Stimulated activated CD4-positive, alpha-beta T cell treated with anti-CD3 and anti-CD28 coated beads, Interleukin-1b, Interleukin-23, amount 100 ng/mL, for 24 hours (primary cell): Measurements from ENCODE around the gene LRRC37B.
"Not testable (repeated sequence)": the region's sequence is repeated elsewhere in the genome, so short reads cannot be mapped to it uniquely, and the experiment has no call there.

Experiments used
- DNase-seq, 4 experiments: peaks; one replicate each; pipeline ENCODE4 v3.0.0-alpha.2; 2020; ENCODE audit warnings: low read depth in 4 of 4, low spot score in 1 of 4

The LRRC37B gene

DNA sequence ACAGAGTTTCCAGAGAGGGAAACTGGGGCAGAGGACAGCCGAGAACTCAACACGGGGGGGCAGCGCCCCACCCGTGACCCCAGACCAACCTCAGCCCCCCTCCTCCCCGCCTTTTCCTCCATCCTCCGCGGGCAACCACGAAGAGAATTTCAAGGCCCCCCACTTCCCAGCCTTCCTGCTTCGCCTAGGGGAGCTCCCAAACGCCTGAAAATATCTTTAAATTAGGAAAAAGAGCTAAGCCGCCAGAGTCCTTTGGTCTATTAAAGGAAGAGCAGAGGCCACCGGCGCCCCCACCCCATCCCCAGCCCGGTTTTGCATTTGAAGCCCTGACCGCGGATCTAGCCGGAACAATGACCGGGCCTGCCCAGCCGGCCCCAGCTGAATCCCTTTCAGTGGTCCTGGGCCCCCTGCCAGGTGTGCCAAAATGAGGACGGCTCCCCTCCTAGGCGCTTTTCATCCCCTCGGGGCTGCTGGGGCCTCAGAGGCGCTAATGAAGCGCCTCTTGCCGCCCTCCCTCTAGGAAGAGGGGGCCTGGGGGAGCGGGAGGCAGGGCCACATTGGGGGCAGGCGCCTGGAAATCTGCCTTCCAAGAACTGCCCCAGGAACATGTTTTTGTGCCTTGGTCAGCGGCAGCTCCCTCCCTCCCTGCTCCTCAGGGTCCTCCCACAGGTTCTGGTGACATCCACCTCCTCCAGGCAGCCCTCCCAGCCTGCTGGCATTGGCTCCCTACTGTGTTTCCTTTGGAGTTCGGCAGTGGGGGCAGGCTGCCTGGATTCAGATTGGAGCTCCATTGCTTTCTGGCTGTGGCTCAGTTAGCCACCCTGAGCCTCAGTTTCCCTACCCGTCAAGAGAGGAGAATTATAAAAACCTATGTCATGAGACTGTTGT, 78.0 kb downstream of the LRRC37B start:
- not testable (repeated sequence) for DNase-seq

GRCh38 chr17:32086833-32087232, 79.7 kb downstream of the LRRC37B start:
- DNase-seq: not testable (repeated sequence)

DNA sequence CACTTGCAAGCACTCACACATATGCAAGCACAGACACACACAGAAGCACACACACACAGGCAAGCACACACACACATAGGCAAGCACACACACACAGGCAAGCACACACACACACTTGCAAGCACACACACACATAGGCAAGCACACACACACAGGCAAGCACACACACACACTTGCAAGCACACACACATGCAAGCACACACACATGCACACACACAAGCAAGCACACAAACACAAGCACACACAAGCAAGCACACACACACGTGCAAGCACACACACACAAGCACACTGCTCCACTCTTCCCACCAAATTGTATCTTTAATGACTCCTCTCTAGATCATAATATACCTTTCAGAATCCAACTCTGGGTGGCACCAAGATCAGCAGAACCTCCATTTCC, 84.9 kb downstream of the LRRC37B start:
- not testable (repeated sequence) for DNase-seq

DNA sequence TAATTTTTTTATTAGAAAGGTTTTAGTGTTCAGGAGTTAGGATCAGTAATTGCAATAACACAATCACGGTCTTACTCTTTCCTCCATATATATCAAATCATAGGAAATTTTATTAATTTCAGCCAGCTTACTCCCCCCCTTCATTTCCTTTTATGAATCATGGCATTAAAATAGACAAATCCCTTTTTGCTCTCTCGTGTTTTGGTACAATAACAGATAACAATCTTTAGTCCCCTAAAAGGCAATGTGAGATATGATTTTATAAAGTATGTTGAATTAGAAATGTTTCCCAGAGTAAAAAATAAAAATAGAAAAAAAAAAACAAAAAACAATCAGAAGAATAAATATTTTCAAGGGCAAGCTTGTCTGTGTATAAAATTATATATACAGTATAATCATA, 92.5 kb downstream of the LRRC37B start:
- no peak for DNase-seq

GRCh38 chr17:32100323-32100722, 93.1 kb downstream of the LRRC37B start:
- not testable (repeated sequence) for DNase-seq

DNA sequence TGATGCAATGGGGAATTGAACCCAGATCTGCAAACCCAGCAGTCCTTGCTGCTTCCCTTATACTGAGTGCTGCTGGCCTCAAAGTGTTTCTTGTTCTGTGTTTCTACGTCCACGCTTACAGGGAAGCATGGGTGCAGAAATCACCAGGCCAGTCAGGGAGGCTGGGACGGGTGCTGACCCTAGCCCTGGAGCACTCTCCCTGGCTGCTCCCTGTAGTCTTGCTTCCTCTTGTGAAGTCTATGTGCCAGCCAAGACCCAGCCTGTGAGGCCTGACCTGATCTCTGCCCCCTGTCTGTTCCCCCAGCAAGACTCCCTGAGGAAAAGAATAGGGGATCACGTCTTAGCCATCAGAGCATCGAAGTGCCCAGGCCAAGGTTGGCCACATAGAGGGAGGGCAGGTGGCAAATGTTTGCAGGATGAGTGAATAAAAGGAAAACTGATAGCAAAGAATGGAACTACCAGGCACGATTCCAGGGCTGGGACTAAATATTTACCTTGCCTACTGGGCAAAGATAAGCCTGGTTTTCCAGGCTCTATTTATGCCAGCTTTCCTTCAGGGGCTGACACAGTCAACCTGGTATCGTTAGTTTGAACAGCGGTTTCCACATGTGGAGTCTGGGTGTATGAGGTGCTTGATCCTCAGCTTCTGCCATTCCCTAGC, 93.9 kb downstream of the LRRC37B start:
- no peak for DNase-seq

GRCh38 chr17:32102172-32102571, 95.0 kb downstream of the LRRC37B start:
- no peak for DNase-seq

DNA sequence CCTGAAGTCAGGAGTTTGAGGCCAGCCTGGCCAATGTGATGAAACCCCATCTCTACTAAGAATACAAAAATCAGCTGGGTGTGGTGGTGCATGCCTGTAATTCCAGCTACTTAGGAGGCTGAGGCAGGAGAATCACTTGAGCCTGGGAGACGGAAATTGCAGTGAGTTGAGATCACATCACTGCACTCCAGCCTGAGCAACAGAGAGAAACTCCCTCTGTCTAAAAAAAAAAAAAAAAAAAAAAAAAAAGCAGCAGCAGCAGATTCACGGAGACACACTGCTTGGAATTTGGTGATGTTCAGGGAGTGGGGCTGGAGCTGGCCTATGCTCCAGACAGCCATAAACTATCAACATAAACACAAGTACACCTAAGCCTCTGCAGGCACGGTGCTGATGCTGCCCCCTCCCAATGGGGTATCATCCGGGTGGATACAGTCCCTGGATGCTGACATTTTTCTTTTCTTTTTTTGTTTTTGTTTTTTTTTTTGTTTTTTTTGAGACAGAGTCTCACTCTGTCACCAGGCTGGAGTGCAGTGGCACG, 95.5 kb downstream of the LRRC37B start:
- no peak for DNase-seq
